Measurements from ENCODE around the gene TEX14. TPM values are rescaled to one million over a fixed set of nuclear protein-coding genes. Genes with fewer than 3 reads are reported as not detected.

Gene TEX14
- total RNA-seq, 1 donor from 2014 or later, result 0.34 TPM

- no peaks in the 10 kb centered on the region for H3K36me3 Mint-ChIP-seq
- no peak overlapping the region for H3K27ac Mint-ChIP-seq
- no peak for TF ChIP-seq CTCF (IDR thresholded peaks at IDR 0.05; ENCODE audit: unreplicated experiment)
- H3K9me3 Mint-ChIP-seq, result no peaks in the 10 kb centered on the region
- H3K27me3 Mint-ChIP-seq (ENCODE audit: low read depth), result peaks cover 65% of the 10 kb centered on the region
- H3K4me3 Mint-ChIP-seq, result peak overlapping the region; percentile 46
- DNase-seq (ENCODE audit: low spot score in 2 of 2, unreplicated experiment in 2 of 2), result no peak
- H3K4me1 Mint-ChIP-seq, result peaks cover 7% of the 10 kb centered on the region
Observed at GRCh38 chr17:58531122-58531521, 160.7 kb downstream of the TEX14 start.

- H3K4me1 Mint-ChIP-seq, result peaks cover 8% of the 10 kb centered on the region
- no peak for DNase-seq (ENCODE audit: low spot score in 2 of 2, unreplicated experiment in 2 of 2)
- H3K4me3 Mint-ChIP-seq, result peak overlapping the region; percentile 46
- H3K36me3 Mint-ChIP-seq, result no peaks in the 10 kb centered on the region
- peaks cover 60% of the 10 kb centered on the region for H3K27me3 Mint-ChIP-seq (ENCODE audit: low read depth)
- H3K9me3 Mint-ChIP-seq, result no peaks in the 10 kb centered on the region
- no peak overlapping the region for H3K27ac Mint-ChIP-seq
- TF ChIP-seq CTCF (IDR thresholded peaks at IDR 0.05; ENCODE audit: unreplicated experiment), result no peak
Observed at GRCh38 chr17:58530655-58531054, 161.2 kb downstream of the TEX14 start.

GRCh38 chr17:58529275-58529674 is 162.6 kb downstream of the TEX14 start:
- Mint-ChIP-seq H3K36me3 (no peaks in the 10 kb centered on the region), H3K4me1 (peaks cover 15% of the 10 kb centered on the region), H3K27ac (no peak overlapping the region), H3K4me3 (no peak overlapping the region), H3K27me3 (ENCODE audit: low read depth) (peaks cover 47% of the 10 kb centered on the region), H3K9me3 (no peaks in the 10 kb centered on the region)
- DNase-seq (ENCODE audit: low spot score in 2 of 2, unreplicated experiment in 2 of 2), result no peak
- no peak for TF ChIP-seq CTCF (IDR thresholded peaks at IDR 0.05; ENCODE audit: unreplicated experiment)

- no peak for TF ChIP-seq CTCF (IDR thresholded peaks at IDR 0.05; ENCODE audit: unreplicated experiment)
- peaks cover 40% of the 10 kb centered on the region for H3K27me3 Mint-ChIP-seq (ENCODE audit: low read depth)
- H3K36me3 Mint-ChIP-seq, result no peaks in the 10 kb centered on the region
- no peak overlapping the region for H3K27ac Mint-ChIP-seq
- no peak for DNase-seq (ENCODE audit: low spot score in 2 of 2, unreplicated experiment in 2 of 2)
- H3K4me1 Mint-ChIP-seq, result peaks cover 15% of the 10 kb centered on the region
- H3K4me3 Mint-ChIP-seq, result no peak overlapping the region
- no peaks in the 10 kb centered on the region for H3K9me3 Mint-ChIP-seq
Observed at GRCh38 chr17:58528443-58528842, 163.4 kb downstream of the TEX14 start.

- H3K4me3 Mint-ChIP-seq, result no peak overlapping the region
- no peak for TF ChIP-seq CTCF (IDR thresholded peaks at IDR 0.05; ENCODE audit: unreplicated experiment)
- H3K9me3 Mint-ChIP-seq, result no peaks in the 10 kb centered on the region
- peaks cover 36% of the 10 kb centered on the region for H3K27me3 Mint-ChIP-seq (ENCODE audit: low read depth)
- H3K4me1 Mint-ChIP-seq, result peaks cover 15% of the 10 kb centered on the region
- no peak for DNase-seq (ENCODE audit: low spot score in 2 of 2, unreplicated experiment in 2 of 2)
- no peaks in the 10 kb centered on the region for H3K36me3 Mint-ChIP-seq
- no peak overlapping the region for H3K27ac Mint-ChIP-seq
Observed at GRCh38 chr17:58527949-58528348, 163.9 kb downstream of the TEX14 start.

- H3K27ac Mint-ChIP-seq, result peak overlapping the region; percentile 81
- no peaks in the 10 kb centered on the region for H3K9me3 Mint-ChIP-seq
- TF ChIP-seq CTCF (IDR thresholded peaks at IDR 0.05; ENCODE audit: unreplicated experiment), result no peak
- no peak overlapping the region for H3K4me3 Mint-ChIP-seq
- peaks cover 12% of the 10 kb centered on the region for H3K4me1 Mint-ChIP-seq
- no peak for DNase-seq (ENCODE audit: low spot score in 2 of 2, unreplicated experiment in 2 of 2)
- H3K36me3 Mint-ChIP-seq, result no peaks in the 10 kb centered on the region
- H3K27me3 Mint-ChIP-seq (ENCODE audit: low read depth), result peaks cover 29% of the 10 kb centered on the region
Observed at GRCh38 chr17:58527306-58527705, 164.5 kb downstream of the TEX14 start.
